Central memory CD4-positive, alpha-beta T cell (primary cell): ENCODE results near the gene MYBL2.
A peak's percentile ranks its signal among the peaks of the same experiment; 100 is the strongest.

Experiments used
- DNase-seq: peaks from one replicate; pipeline ENCODE4 v3.0.0; 2022

Gene MYBL2

GRCh38 chr20:43682446-43682845 lies 15.5 kb downstream of the MYBL2 start:
- DNase-seq = no peak

GRCh38 chr20:43686820-43687219 lies 19.9 kb downstream of the MYBL2 start:
- no peak for DNase-seq

- no peak for DNase-seq
These were observed 22.3 kb downstream of the MYBL2 start for GRCh38 chr20:43689165-43689564.

- DNase-seq = no peak
These were observed 24.2 kb downstream of the MYBL2 start for GRCh38 chr20:43690943-43691598.

- DNase-seq = peak; percentile 12
These were observed 25.1 kb downstream of the MYBL2 start for GRCh38 chr20:43691928-43692524.

GRCh38 chr20:43694763-43695162 lies 27.8 kb downstream of the MYBL2 start:
- no peak for DNase-seq

- DNase-seq = no peak
These were observed 28.7 kb downstream of the MYBL2 start for GRCh38 chr20:43695571-43695970.

GRCh38 chr20:43699941-43700565 lies 33.1 kb downstream of the MYBL2 start:
- no peak for DNase-seq

- no peak for DNase-seq
These were observed 33.7 kb downstream of the MYBL2 start for GRCh38 chr20:43700627-43701026.

- no peak for DNase-seq
These were observed 35.6 kb downstream of the MYBL2 start for GRCh38 chr20:43702502-43702901.

- DNase-seq = no peak
These were observed 43.6 kb downstream of the MYBL2 start for GRCh38 chr20:43710370-43711044.

GRCh38 chr20:43711098-43711654 lies 44.3 kb downstream of the MYBL2 start:
- DNase-seq = no peak

- DNase-seq = no peak
These were observed 48.1 kb downstream of the MYBL2 start for GRCh38 chr20:43715044-43715443.

- DNase-seq = no peak
These were observed 48.6 kb downstream of the MYBL2 start for GRCh38 chr20:43715511-43715910.

GRCh38 chr20:43716123-43716522 lies 49.2 kb downstream of the MYBL2 start:
- DNase-seq = no peak

- DNase-seq = no peak
These were observed 50.1 kb downstream of the MYBL2 start for GRCh38 chr20:43716757-43717615.

- DNase-seq = no peak
These were observed 50.7 kb downstream of the MYBL2 start for GRCh38 chr20:43717616-43717995.

GRCh38 chr20:43720007-43720406 lies 53.1 kb downstream of the MYBL2 start:
- no peak for DNase-seq

- DNase-seq = no peak
These were observed 54.1 kb downstream of the MYBL2 start for GRCh38 chr20:43721097-43721428.

GRCh38 chr20:43721429-43722152 lies 54.7 kb downstream of the MYBL2 start:
- no peak for DNase-seq

- DNase-seq = peak; percentile 70
These were observed 55.2 kb downstream of the MYBL2 start for GRCh38 chr20:43722153-43722505.

- no peak for DNase-seq
These were observed 56.3 kb downstream of the MYBL2 start for GRCh38 chr20:43723186-43723585.
